Right lobe of liver (tissue), 6 donors: ENCODE measurements around the gene THSD7B. TPM values are rescaled to one million over a fixed set of nuclear protein-coding genes. Genes with fewer than 3 reads are reported as not detected.
"Not testable (repeated sequence)": the region's sequence is repeated elsewhere in the genome, so short reads cannot be mapped to it uniquely, and the experiment has no call there.

Source experiments
- ATAC-seq, 4 donors: fragments of 200-7000 bp; cut with Tn5 transposase; one replicate each; pipeline ENCODE4 v1.9.1; 2020; ENCODE audit warnings: mild to moderate bottlenecking in 4 of 4, moderate library complexity in 4 of 4
- DNase-seq, 3 donors: peaks; one replicate each; pipeline ENCODE4 v3.0.0-alpha.2; 2020
- H3K27ac ChIP-seq, 3 donors: fragments of 200-600 bp; one replicate each; pipeline ENCODE4 v1.8.0; 2022
- H3K27me3 ChIP-seq, 2 donors: fragments of 200-600 bp; one replicate each; pipeline ENCODE4 v1.8.0; 2022
- H3K36me3 ChIP-seq, 4 donors: fragments of 200-600 bp; sonication (generic) in 1 of 4; one replicate each; pipeline versions ENCODE4 v1.5.1 to v1.8.0; 2017 to 2022; ENCODE audit warnings: control low read depth in 1 of 4
- H3K4me1 ChIP-seq, 4 donors: fragments of 200-600 bp; sonication (generic) in 1 of 4; one replicate each; pipeline versions ENCODE4 v1.5.1 to v1.8.0; 2017 to 2022; ENCODE audit warnings: control low read depth in 1 of 4
- H3K4me3 ChIP-seq, 3 donors: fragments of 200-600 bp; one replicate each; pipeline ENCODE4 v1.8.0; 2022
- H3K9me3 ChIP-seq, 4 donors: fragments of 200-600 bp; sonication (generic) in 1 of 4; one replicate each; pipeline versions ENCODE4 v1.5.1 to v1.8.0; 2017 to 2022; ENCODE audit warnings: control low read depth in 1 of 4
- CTCF ChIP-seq, 4 donors: fragments of 200-600 bp in 3 of 4; fragments of 450-650 bp in 1 of 4; IDR thresholded peaks; one replicate each; pipeline versions ENCODE4 v1.5.1 to v1.8.0; 2016 to 2022; ENCODE audit warnings: antibody characterized with exemption in 4 of 4, mild to moderate bottlenecking in 2 of 4
- POLR2A ChIP-seq: fragments of 450-650 bp; IDR thresholded peaks from one replicate; pipeline ENCODE4 v1.6.1; 2017; ENCODE audit warnings: antibody characterized with exemption, mild to moderate bottlenecking
- WGBS: methylation state at CpG from one replicate; pipeline ENCODE4 v1.1.6; 2018; ENCODE audit warnings: low coverage, low lambda C conversion rate; ENCODE audit not compliant: insufficient coverage; ENCODE audit errors: missing lambda C conversion rate; 5-methylcytosine and 5-hydroxymethylcytosine counted together
- intact Hi-C, 2 donors: fragments of 100-400 bp; cut with DNase I; formaldehyde crosslinking; loops; one replicate each; pipeline versions ENCODE4 v1.11.2 to v1.14.1; 2022
- total RNA-seq, 6 experiments: library from RNA; depleted of rRNA in 2 of 6; stranded (reverse); fragments of >200 nt in 2 of 6; fragmentation: NEBNext Ultra II Directional in 3 of 6; extraction: Animal tissue kit (Norgen Biotek cat#: 25700) in 3 of 6; gene quantifications; one replicate each; pipeline versions ENCODE4 v1.1.0 to v1.2.4, GENCODE V29; 2016 to 2023
- donor health status: DM: no; HTN: yes; CAD: no.
- donor health status: DM: no; HTN: no; CAD: no.
- donor health status: DM: no; HTN: no; CAD: no.
- donor health status: DM: no; HTN: yes; CAD: no.
- donor health status: DM: no; HTN: yes; CAD: no.

Gene THSD7B
- total RNA-seq, 6 experiments from 2014 or later = 0.07 to 0.89 (median 0.24) TPM

DNA sequence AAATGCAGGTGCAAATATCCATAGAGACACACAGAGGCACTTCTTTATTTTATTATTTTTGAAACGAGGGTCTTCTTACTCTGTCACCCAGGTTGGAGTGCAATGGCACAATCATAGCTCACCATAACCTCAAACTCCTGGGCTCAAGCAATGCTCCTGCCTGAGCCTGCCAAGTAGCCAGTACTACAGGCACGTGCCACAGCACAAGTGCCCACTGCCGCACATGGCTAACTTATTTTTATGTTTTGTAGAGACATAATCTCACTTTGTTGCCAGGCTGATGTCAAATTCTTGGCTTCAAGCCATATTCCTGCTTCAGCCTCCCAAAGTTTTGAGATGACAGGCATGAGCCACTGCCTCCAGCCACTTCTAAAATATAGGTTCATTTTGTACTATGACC, 537.6 kb downstream of the THSD7B start:
- Histone ChIP-seq H3K27ac (no peak overlapping the region), H3K4me1 (no peaks in the 10 kb centered on the region), H3K4me3 (no peak overlapping the region), H3K27me3 (no peaks in the 10 kb centered on the region), H3K9me3 (no peaks in the 10 kb centered on the region), H3K36me3 (no peaks in the 10 kb centered on the region)
- TF ChIP-seq POLR2A = no peak
- no peak for TF ChIP-seq CTCF (IDR thresholded peaks at IDR 0.05)
- intact Hi-C loops = no loop called here
- ATAC-seq = no peak
- DNase-seq = no peak
- WGBS = 13% methylated on average over 1 of the region's 3 CpGs

GRCh38 chr2:137316075-137316474, 550.7 kb downstream of the THSD7B start:
- 63% methylated on average over 4 of the region's 4 CpGs for WGBS
- no peak overlapping the region for H3K27ac ChIP-seq

DNA sequence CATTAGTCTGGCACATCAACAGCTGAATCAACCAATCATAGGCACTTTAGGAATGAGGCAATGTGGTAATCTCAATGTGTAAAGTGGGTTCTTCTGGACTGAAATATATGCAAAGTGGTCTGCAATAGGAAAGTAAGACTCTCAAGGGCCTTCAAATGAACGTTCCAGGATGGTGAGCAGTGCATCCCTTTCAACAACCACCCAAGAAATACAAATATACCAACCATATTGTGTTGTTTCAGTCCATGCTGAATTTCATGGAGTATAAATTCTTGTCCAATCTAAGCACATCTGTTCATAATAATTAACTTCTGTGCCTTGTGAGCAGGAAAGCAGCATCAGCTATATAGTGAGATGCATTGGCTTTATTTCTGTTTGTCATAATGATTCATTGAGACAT, 556.2 kb downstream of the THSD7B start:
- no peak for ATAC-seq
- TF ChIP-seq POLR2A (no peak), CTCF (IDR thresholded peaks at IDR 0.05) (no peak)

More at GRCh38 chr2:137316075-137316474, 550.7 kb downstream of the THSD7B start:
- Histone ChIP-seq H3K27me3 (no peaks in the 10 kb centered on the region), H3K4me1 (no peaks in the 10 kb centered on the region), H3K9me3 (no peaks in the 10 kb centered on the region), H3K4me3 (no peak overlapping the region), H3K36me3 (no peaks in the 10 kb centered on the region)
- intact Hi-C loops = no loop called here
- TF ChIP-seq CTCF (IDR thresholded peaks at IDR 0.05) (no peak), POLR2A (no peak)
- DNase-seq (no peak), ATAC-seq (no peak)

DNA sequence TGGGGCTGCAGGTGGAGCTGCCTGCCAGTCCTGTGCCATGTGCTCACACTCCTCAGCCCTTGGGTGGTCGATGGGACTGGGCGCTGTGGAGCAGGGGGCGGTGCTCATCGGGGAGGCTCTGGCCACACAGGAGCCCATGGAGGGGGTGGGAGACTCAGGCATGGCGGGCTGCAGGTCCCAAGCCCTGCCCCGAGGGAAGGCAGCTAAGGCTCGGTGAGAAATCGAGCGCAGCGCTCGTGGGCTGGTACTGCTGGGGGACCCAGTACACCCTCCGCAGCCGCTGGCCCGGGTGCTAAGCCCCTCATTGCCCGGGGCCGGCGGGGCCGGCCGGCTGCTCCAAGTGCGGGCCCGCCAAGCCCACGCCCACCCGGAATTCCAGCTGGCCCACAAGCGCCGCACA, 566.2 kb downstream of the THSD7B start:
- H3K4me1 ChIP-seq, H3K27me3 ChIP-seq, intact Hi-C loops, H3K36me3 ChIP-seq, DNase-seq, H3K9me3 ChIP-seq, H3K27ac ChIP-seq, H3K4me3 ChIP-seq, ATAC-seq: not testable (repeated sequence)
- no CpG with 5 or more reads among the region's 25 CpGs for WGBS

More for the DNA sequence above, 556.2 kb downstream of the THSD7B start:
- H3K27me3 ChIP-seq = no peaks in the 10 kb centered on the region
- H3K27ac ChIP-seq = no peak overlapping the region
- intact Hi-C loops = no loop called here
- no peaks in the 10 kb centered on the region for H3K4me1 ChIP-seq
- H3K4me3 ChIP-seq = no peak overlapping the region
- no peak for DNase-seq
- 0% methylated on average over 1 of the region's 1 CpG for WGBS
- no peaks in the 10 kb centered on the region for H3K9me3 ChIP-seq
- no peaks in the 10 kb centered on the region for H3K36me3 ChIP-seq

DNA sequence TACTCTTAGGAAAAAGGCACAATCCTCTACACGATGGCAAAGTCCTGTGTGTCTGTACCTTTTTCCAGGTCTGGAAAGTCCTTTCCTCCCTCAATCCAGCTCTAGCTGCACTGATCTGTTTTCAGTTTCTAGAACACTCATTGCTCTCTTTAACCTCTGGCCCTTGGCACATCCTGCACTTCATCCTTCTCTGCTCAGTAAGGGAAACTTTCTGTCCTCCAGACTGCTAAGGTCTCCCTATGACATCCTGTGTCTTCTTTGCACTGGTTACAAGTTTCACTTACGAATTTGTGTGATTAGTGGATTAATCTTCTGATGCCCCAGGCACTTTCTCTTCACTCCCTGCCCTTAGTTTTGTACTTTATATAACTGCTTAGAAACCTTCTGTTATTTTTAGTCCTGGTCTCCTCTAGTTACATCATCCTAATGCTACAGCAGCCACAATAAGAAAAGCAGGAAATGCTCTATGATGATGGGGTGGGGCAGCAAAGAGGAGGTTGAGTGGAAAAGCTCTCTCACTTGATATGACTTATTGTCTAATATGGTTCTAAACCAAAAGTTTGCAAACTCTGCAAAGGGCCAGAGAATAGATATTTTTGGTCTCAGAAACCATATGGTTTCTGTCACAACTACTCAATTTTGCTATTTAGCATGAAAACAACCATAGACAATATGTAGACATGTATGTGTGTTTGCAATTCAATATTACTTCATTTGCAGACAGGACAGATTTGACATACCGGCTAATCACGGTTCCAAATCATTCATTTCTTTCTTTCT, 568.2 kb downstream of the THSD7B start:
- peak in 1 of 4 donors; percentile 32 for ATAC-seq
- Histone ChIP-seq H3K27ac (no peak overlapping the region), H3K27me3 (no peaks in the 10 kb centered on the region), H3K36me3 (no peaks in the 10 kb centered on the region), H3K4me1 (no peaks in the 10 kb centered on the region), H3K9me3 (no peaks in the 10 kb centered on the region), H3K4me3 (no peak overlapping the region)
- intact Hi-C loops = no loop called here
- 38% methylated on average over 3 of the region's 4 CpGs for WGBS
- no peak for DNase-seq
- TF ChIP-seq POLR2A (no peak), CTCF (IDR thresholded peaks at IDR 0.05) (no peak)
